H1 (cell line): ENCODE measurements around the gene NOL4L. TPM values are rescaled to one million over a fixed set of nuclear protein-coding genes. Genes with fewer than 3 reads are reported as not detected.

Experiments used
- CTCF ChIA-PET: fragments of 300-600 bp; sonication (Branson Sonifier 250); formaldehyde crosslinking; loops from one replicate; lab custom pipeline; 2021; ENCODE audit not compliant: partially characterized antibody; lab: Charles Lee
- POLR2A ChIA-PET: fragments of 300-600 bp; sonication (Branson Sonifier 250); formaldehyde crosslinking; loops from one replicate; lab custom pipeline; 2021; ENCODE audit warnings: inconsistent platforms; ENCODE audit not compliant: partially characterized antibody; lab: Charles Lee
- DNase-seq, 2 experiments: peaks; one replicate each; pipeline versions ENCODE4 v3.0.0 to v3.0.0-alpha.2; 2010 to 2022; ENCODE audit warnings: low spot score in 2 of 2, low read depth in 1 of 2, mixed read lengths in 1 of 2
- FAIRE-seq: peaks from 2 replicates; lab custom pipeline; 2011; peaks lifted over from hg19 to GRCh38; lab: Jason Lieb, UNC
- H2AFZ ChIP-seq: 2 replicates; pipeline ENCODE4 v1.8.1; 2012; ENCODE audit warnings: low read length, inconsistent platforms
- H2AK5ac ChIP-seq: 2 replicates; pipeline ENCODE4 v1.6.1; 2013; ENCODE audit warnings: low read depth, low read length
- H2BK120ac ChIP-seq: replicated peaks from 2 replicates; pipeline ENCODE3; 2013; ENCODE audit warnings: low read depth, low read length, inconsistent platforms
- H2BK12ac ChIP-seq: 2 replicates; pipeline ENCODE4 v1.6.1; 2013; ENCODE audit warnings: low read depth, low read length
- H2BK15ac ChIP-seq: 2 replicates; pipeline ENCODE4 v1.6.1; 2013; ENCODE audit warnings: low read length
- H2BK20ac ChIP-seq: 2 replicates; pipeline ENCODE4 v1.6.1; 2013; ENCODE audit warnings: low read length
- H2BK5ac ChIP-seq: 2 replicates; pipeline ENCODE4 v1.6.1; 2013; ENCODE audit warnings: low read depth, low read length
- H3K14ac ChIP-seq: 2 replicates; pipeline ENCODE4 v1.6.1; 2013; ENCODE audit warnings: inconsistent platforms; ENCODE audit not compliant: insufficient read length
- H3K18ac ChIP-seq: 2 replicates; pipeline ENCODE4 v1.6.1; 2013; ENCODE audit warnings: low read length; ENCODE audit errors: extremely low read depth
- H3K23ac ChIP-seq: 2 replicates; pipeline ENCODE4 v1.6.1; 2013; ENCODE audit warnings: inconsistent platforms; ENCODE audit not compliant: insufficient read length
- H3K23me2 ChIP-seq: 2 replicates; pipeline ENCODE4 v1.6.1; 2013; ENCODE audit warnings: low read depth, low read length
- H3K27ac ChIP-seq: 2 replicates; pipeline ENCODE4 v1.6.1; 2011; ENCODE audit warnings: low read depth, low read length, inconsistent platforms
- H3K27me3 ChIP-seq, 4 experiments: replicated peaks in 1 of 4; 1 replicate in 1 of 4; 2 replicates in 3 of 4; pipeline versions ENCODE4 v1.6.1 to v1.8.1; 2011 to 2013; ENCODE audit warnings: low read length in 3 of 4, mild to moderate bottlenecking in 3 of 4, inconsistent platforms in 2 of 4, mixed read lengths in 2 of 4, moderate library complexity in 1 of 4; ENCODE audit not compliant: control insufficient read depth in 3 of 4, insufficient read depth in 3 of 4; ENCODE audit errors: extremely low read depth in 1 of 4
- H3K36me3 ChIP-seq, 4 experiments: 2 replicates each; pipeline versions ENCODE4 v1.6.1 to v1.8.1; 2011 to 2013; ENCODE audit warnings: mild to moderate bottlenecking in 4 of 4, low read length in 3 of 4, moderate library complexity in 2 of 4, control low read depth in 1 of 4, inconsistent platforms in 1 of 4; ENCODE audit not compliant: insufficient read depth in 4 of 4, control insufficient read depth in 2 of 4
- H3K4ac ChIP-seq: replicated peaks from 2 replicates; pipeline ENCODE3; 2013; ENCODE audit warnings: low read length, low read depth, mixed read lengths, inconsistent platforms; ENCODE audit not compliant: insufficient read length
- H3K4me1 ChIP-seq, 4 experiments: replicated peaks in 1 of 4; 1 replicate in 1 of 4; 2 replicates in 3 of 4; pipeline versions ENCODE4 v1.6.1 to v1.8.1; 2011 to 2013; ENCODE audit warnings: low read length in 3 of 4, inconsistent platforms in 2 of 4, mixed read lengths in 1 of 4; ENCODE audit not compliant: insufficient read depth in 4 of 4, control insufficient read depth in 3 of 4
- H3K4me2 ChIP-seq, 2 experiments: 2 replicates each; pipeline versions ENCODE4 v1.6.1 to v1.8.1; 2011 to 2013; ENCODE audit warnings: low read depth in 2 of 2, low read length in 2 of 2, control low read depth in 1 of 2, inconsistent platforms in 1 of 2, mild to moderate bottlenecking in 1 of 2; ENCODE audit not compliant: insufficient read depth in 1 of 2
- H3K4me3 ChIP-seq, 4 experiments: fragments of 200-600, 300-600 bp in 1 of 4; sonication (generic), shearing (Covaris generic), sonication (Bioruptor Twin) in 1 of 4; 2 replicates each; pipeline versions ENCODE4 v1.5.1 to v1.8.1; 2011 to 2016; ENCODE audit warnings: low read length in 4 of 4, low read depth in 3 of 4, control low read depth in 2 of 4, inconsistent platforms in 2 of 4, mild to moderate bottlenecking in 2 of 4, mixed read lengths in 1 of 4, moderate library complexity in 1 of 4; ENCODE audit not compliant: insufficient read depth in 2 of 4; ENCODE audit errors: extremely low read depth in 1 of 4
- H3K56ac ChIP-seq: replicated peaks from 2 replicates; pipeline ENCODE3; 2013; ENCODE audit warnings: low read depth, mild to moderate bottlenecking, mixed read lengths, low read length, inconsistent platforms; ENCODE audit not compliant: insufficient read length
- H3K79me1 ChIP-seq: 2 replicates; pipeline ENCODE4 v1.6.1; 2013; ENCODE audit warnings: low read depth, low read length, control low read depth
- H3K79me2 ChIP-seq, 2 experiments: 2 replicates each; pipeline versions ENCODE4 v1.6.1 to v1.8.1; 2012 to 2013; ENCODE audit warnings: low read length in 2 of 2, mild to moderate bottlenecking in 2 of 2, inconsistent platforms in 1 of 2; ENCODE audit not compliant: insufficient read depth in 2 of 2, control insufficient read depth in 1 of 2
- H3K9ac ChIP-seq, 4 experiments: replicated peaks in 1 of 4; 1 replicate in 1 of 4; 2 replicates in 3 of 4; pipeline versions ENCODE4 v1.6.1 to v1.8.1; 2011 to 2013; ENCODE audit warnings: low read depth in 3 of 4, low read length in 3 of 4, control low read depth in 2 of 4, mild to moderate bottlenecking in 2 of 4, moderate library complexity in 2 of 4, inconsistent platforms in 1 of 4; ENCODE audit errors: extremely low read depth in 1 of 4
- H3K9me3 ChIP-seq, 2 experiments: 2 replicates each; pipeline versions ENCODE4 v1.6.1 to v1.8.1; 2012 to 2013; ENCODE audit warnings: mild to moderate bottlenecking in 2 of 2, moderate library complexity in 2 of 2, control low read depth in 1 of 2, inconsistent platforms in 1 of 2, low read depth in 1 of 2, low read length in 1 of 2, mixed read lengths in 1 of 2; ENCODE audit not compliant: insufficient read depth in 2 of 2
- H4K20me1 ChIP-seq, 2 experiments: replicated peaks in 1 of 2; 2 replicates each; pipeline versions ENCODE3 to v1.8.1; 2011 to 2013; ENCODE audit warnings: inconsistent platforms in 2 of 2, low read length in 2 of 2, mild to moderate bottlenecking in 1 of 2; ENCODE audit not compliant: insufficient read depth in 2 of 2, control insufficient read depth in 1 of 2
- H4K5ac ChIP-seq: 2 replicates; pipeline ENCODE4 v1.6.1; 2013; ENCODE audit warnings: low read length, low read depth, mixed read lengths, inconsistent platforms; ENCODE audit not compliant: insufficient read length
- H4K8ac ChIP-seq: 2 replicates; pipeline ENCODE4 v1.8.0; 2013; ENCODE audit warnings: mild to moderate bottlenecking, moderate library complexity, low read length, inconsistent platforms; ENCODE audit not compliant: insufficient read depth; ENCODE audit errors: extremely low read depth
- H4K91ac ChIP-seq: replicated peaks from 2 replicates; pipeline ENCODE3; 2013; ENCODE audit warnings: low read length, mixed read lengths, inconsistent platforms; ENCODE audit not compliant: insufficient read length
- GABPA ChIP-seq: IDR thresholded peaks from 2 replicates; pipeline ENCODE4 v1.6.1; 2011; ENCODE audit warnings: mild to moderate bottlenecking, low read length, moderate library complexity, borderline replicate concordance; ENCODE audit not compliant: insufficient read depth
- KDM1A ChIP-seq: fragments of 200-600, 300-600 bp; sonication (generic); IDR thresholded peaks from 2 replicates; pipeline ENCODE4 v1.7.1; 2016; ENCODE audit warnings: mild to moderate bottlenecking, low read length, borderline replicate concordance
- MAFK ChIP-seq: IDR thresholded peaks from 2 replicates; pipeline ENCODE4 v1.6.1; 2012; ENCODE audit warnings: low read depth, mild to moderate bottlenecking, improper control_type of control experiment, low read length
- POU5F1 ChIP-seq: IDR thresholded peaks from 2 replicates; pipeline ENCODE4 v1.6.1; 2011; ENCODE audit warnings: low read depth, mild to moderate bottlenecking, low read length, moderate library complexity
- SP4 ChIP-seq: IDR thresholded peaks from 2 replicates; pipeline ENCODE4 v1.6.1; 2012; ENCODE audit warnings: low read length, inconsistent platforms
- ZNF274 ChIP-seq: IDR thresholded peaks from 2 replicates; pipeline ENCODE4 v1.7.0; 2012; ENCODE audit warnings: low read length, borderline replicate concordance; ENCODE audit errors: extremely low read depth
- WGBS, 2 experiments: shearing (Covaris generic) in 1 of 2; methylation state at CpG; one replicate each; pipeline versions ENCODE4 v1.1.6 to v1.1.7; 2013 to 2015; ENCODE audit warnings: low lambda C conversion rate in 2 of 2, mixed read lengths in 2 of 2, inconsistent platforms in 1 of 2, low coverage in 1 of 2, missing lambda C conversion rate in 1 of 2; ENCODE audit not compliant: insufficient replicate concordance in 2 of 2, insufficient coverage in 1 of 2, insufficient read length in 1 of 2; ENCODE audit errors: extremely low coverage in 1 of 2, missing lambda C conversion rate in 1 of 2; 5-methylcytosine and 5-hydroxymethylcytosine counted together
- polyA plus RNA-seq, 7 experiments: library from polyadenylated mRNA; depleted of rRNA in 3 of 7; stranded (reverse) in 5 of 7; unstranded in 2 of 7; fragments of >200 nt in 5 of 7; fragments of 200-250 nt in 2 of 7; gene quantifications; 1 replicate in 5 of 7; 2 replicates in 1 of 7; 4 replicates in 1 of 7; pipeline versions ENCODE4 v1.2.1 to v1.2.3, GENCODE V29; 2011 to 2013; ENCODE audit warnings: missing spikeins in 2 of 7, mixed read lengths in 2 of 7
- total RNA-seq: library from RNA; stranded (reverse); fragmentation: NEBNext Ultra II Directional; extraction: Animal tissue kit (Norgen Biotek cat#: 25700); gene quantifications from 2 replicates; pipeline ENCODE4 v1.2.1, GENCODE V29; 2021
- TF ChIP-seq, protein P1 (sequence below): IDR thresholded peaks from 2 replicates; pipeline ENCODE4 v1.6.1; 2011; ENCODE audit warnings: low read length, improper control_type of control experiment

The NOL4L gene
- total and polyA plus RNA-seq, 2 of the 8 experiments (the other 6 are each of a cell fraction or from before 2014, with no cell fraction given): 15.3 to 23.7 TPM

DNA sequence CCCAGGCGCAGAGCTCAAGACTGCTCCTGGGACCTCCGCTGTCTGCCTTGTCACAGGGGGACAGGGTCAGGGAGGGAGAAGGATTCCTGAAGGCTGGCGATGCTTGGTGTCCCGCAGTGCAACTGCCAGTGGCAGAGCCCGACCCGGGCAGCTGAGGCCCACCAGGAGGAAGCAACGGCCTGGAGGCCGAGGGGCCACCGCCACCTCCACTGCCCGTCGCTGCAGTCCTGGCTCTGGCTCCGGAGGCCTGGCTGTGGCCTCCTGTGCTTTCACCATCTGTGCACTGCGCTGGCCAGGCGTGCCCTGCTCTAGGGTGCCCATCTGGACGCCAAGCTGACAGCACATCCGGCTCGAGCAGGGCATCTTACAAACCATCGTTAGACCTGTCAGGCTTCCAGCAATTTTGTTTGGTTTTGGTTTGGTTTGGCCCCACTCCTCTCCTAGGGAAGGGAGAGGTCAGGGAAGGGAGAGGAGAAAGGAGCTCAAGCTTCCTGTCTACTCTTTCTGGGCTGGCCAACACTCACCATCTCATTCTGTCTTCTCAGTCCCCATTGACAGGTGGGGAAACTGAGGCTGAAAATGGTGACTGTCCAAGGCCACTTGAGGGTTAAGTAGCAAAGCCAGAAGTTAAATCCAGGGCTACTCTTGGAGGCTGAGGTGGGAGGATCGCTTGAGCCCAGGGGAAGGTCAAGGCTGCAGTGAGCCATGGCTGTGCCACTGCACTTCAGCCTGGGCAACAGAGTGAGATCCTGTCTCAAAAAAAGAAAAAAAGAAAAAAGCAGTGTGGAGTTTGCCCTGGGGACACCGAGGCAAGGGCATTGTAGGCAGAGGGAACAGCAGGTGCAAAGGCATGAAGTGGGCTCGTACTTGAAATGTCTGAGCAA lies 37.7 kb upstream of the NOL4L start:
- no peak overlapping the region for H2BK120ac ChIP-seq
- H3K27ac ChIP-seq: no peak overlapping the region
- no peak overlapping the region for H4K91ac ChIP-seq
- H4K20me1 ChIP-seq: peaks cover 0 to 2% of the 10 kb centered on the region in 2 experiments
- H3K9me3 ChIP-seq: no peaks in the 10 kb centered on the region
- no peak overlapping the region for H3K9ac ChIP-seq
- POLR2A ChIA-PET: interaction anchor here (1.0 to 1.9 kb wide), 2 partner anchors 10 to 11 kb away, joined by 3 to 5 read pairs; no protein-coding TSS in a partner anchor
- CTCF ChIA-PET: interaction anchor here (0.5 to 3.5 kb wide), 12 partner anchors 9 to 835 kb away, joined by 3 to 14 read pairs (median 3); no protein-coding TSS in a partner anchor
- H2BK15ac ChIP-seq: peak overlapping the region; percentile 61; the same call in 1 of the 2 replicates
- FAIRE-seq: no peak
- H4K8ac ChIP-seq: no peak overlapping the region; the same call in 1 of the 2 replicates
- 92% methylated on average over 19 of the region's 21 CpGs; no CpG with 5 or more reads in 1 of the 2 experiments for WGBS, 2 experiments
- peak overlapping the region; percentile 17; the same call in 1 of the 2 replicates for H2BK12ac ChIP-seq
- no peak overlapping the region for H3K56ac ChIP-seq
- peaks cover 0 to 8% (median 5%) of the 10 kb centered on the region in 4 experiments; a peak in 6 of 7 replicates for H3K4me1 ChIP-seq
- no peaks in the 10 kb centered on the region for H3K79me2 ChIP-seq
- H3K14ac ChIP-seq: no peak overlapping the region
- TF ChIP-seq GABPA (no peak), KDM1A (no peak), SP4 (no peak), ZNF274 (no peak), POU5F1 (no peak), MAFK (no peak)
- TF ChIP-seq, protein P1, sequence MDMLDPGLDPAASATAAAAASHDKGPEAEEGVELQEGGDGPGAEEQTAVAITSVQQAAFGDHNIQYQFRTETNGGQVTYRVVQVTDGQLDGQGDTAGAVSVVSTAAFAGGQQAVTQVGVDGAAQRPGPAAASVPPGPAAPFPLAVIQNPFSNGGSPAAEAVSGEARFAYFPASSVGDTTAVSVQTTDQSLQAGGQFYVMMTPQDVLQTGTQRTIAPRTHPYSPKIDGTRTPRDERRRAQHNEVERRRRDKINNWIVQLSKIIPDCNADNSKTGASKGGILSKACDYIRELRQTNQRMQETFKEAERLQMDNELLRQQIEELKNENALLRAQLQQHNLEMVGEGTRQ: no peak
- H2BK5ac ChIP-seq: no peak overlapping the region
- no peak overlapping the region for H3K18ac ChIP-seq
- no peak for DNase-seq
- 0 out of 2 replicates have a peak overlapping the region, but pooled peaks have one; percentile 18 for H2BK20ac ChIP-seq
- no peaks in the 10 kb centered on the region; the same call in 1 of the 2 replicates for H3K23me2 ChIP-seq
- no peak overlapping the region for H4K5ac ChIP-seq
- no peak overlapping the region for H3K23ac ChIP-seq
- H2AFZ ChIP-seq: no peak overlapping the region
- H3K36me3 ChIP-seq: no peaks in the 10 kb centered on the region
- H3K4ac ChIP-seq: peak overlapping the region; percentile 50
- H3K27me3 ChIP-seq: no peaks in the 10 kb centered on the region
- H3K4me2 ChIP-seq: no peak overlapping the region
- H3K4me3 ChIP-seq: no peak overlapping the region
- no peaks in the 10 kb centered on the region for H3K79me1 ChIP-seq
- no peak overlapping the region for H2AK5ac ChIP-seq
